ENCODE results near the gene SLFN11.

DNA sequence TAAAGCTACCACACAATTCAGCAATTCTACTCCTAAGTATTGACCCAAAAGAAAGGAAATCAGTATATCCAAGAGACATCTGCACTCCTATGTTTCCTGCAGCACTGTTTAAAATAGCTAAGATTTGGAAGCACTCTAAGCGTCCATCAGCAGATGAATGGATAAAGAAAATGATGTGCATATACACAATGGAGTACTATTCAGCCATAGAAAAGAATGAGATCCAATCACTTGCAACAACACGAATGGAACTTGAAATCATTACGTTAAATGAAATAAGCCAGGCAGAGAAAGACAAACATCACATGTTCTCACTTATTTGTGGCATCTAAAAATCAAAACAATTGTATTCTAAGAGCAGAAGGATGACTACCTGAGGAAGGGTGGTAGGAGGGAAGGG is 1.5 kb downstream of the SLFN11 start:
- TF ChIP-seq, protein P1, sequence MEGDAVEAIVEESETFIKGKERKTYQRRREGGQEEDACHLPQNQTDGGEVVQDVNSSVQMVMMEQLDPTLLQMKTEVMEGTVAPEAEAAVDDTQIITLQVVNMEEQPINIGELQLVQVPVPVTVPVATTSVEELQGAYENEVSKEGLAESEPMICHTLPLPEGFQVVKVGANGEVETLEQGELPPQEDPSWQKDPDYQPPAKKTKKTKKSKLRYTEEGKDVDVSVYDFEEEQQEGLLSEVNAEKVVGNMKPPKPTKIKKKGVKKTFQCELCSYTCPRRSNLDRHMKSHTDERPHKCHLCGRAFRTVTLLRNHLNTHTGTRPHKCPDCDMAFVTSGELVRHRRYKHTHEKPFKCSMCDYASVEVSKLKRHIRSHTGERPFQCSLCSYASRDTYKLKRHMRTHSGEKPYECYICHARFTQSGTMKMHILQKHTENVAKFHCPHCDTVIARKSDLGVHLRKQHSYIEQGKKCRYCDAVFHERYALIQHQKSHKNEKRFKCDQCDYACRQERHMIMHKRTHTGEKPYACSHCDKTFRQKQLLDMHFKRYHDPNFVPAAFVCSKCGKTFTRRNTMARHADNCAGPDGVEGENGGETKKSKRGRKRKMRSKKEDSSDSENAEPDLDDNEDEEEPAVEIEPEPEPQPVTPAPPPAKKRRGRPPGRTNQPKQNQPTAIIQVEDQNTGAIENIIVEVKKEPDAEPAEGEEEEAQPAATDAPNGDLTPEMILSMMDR (IDR thresholded peaks at IDR 0.05; ENCODE audit: poor library complexity) = no peak
- no peak for TF ChIP-seq EZH2 (IDR thresholded peaks at IDR 0.05; ENCODE audit: borderline replicate concordance)
- TF ChIP-seq EZH2phosphoT487 (IDR thresholded peaks at IDR 0.05; ENCODE audit: low read depth, severe bottlenecking, unreplicated experiment) = no peak

Data from hepatocyte (in vitro differentiated cells).